Activated CD8-positive, alpha-beta memory T cell treated with anti-CD3 and anti-CD28 coated beads, Interleukin-2, amount 50 U/mL, for 24 hours (primary cell): ENCODE results near the gene HEYL.

Source experiments
- DNase-seq: peaks from one replicate; pipeline ENCODE4 v3.0.0-alpha.2; 2020; ENCODE audit errors: extremely low read depth

Gene HEYL

DNA sequence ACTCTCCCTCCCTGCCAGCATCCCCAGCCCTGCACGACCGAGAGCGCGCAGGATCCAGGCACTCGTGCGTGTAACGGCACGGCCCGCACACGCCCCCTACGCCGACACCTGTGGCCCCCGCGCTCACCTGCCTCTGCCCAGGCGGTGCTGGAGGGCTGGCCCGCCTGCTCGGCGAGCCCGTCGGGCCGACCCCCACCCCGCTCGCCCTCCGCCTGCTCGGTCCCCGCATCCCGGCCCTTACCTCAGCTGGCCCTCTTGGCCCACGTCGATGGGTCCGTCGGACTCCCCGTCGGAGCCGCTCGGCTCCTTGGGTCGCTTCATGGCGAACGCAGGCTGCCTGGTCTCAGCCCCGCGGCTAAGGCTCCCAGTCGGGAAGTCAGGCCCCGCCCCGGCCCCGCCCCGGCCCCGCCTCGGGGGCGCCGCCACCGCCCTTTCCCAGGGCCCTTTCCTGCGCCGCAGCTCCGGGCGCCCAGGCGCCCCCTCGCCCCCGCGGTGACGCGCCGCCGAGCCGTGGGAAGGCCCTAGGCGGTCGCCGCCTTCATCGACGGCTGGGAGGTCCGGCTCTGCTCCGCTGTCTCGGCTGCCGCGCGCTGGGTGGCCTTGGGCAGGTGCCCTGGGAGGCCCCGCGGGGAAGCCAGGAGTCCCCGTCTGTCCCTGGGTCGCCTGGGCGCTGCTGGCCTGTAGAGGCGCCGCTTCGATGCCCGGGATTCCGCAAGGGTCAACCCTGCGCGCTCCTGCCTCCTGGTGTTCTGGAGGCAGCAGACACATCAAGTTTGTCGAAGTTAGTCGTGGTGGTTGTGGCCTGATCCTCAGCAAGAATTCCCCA is at the start of gene HEYL:
TSS of gene HEYL (minus strand) at position 339 of the 826 bp plus-strand sequence. CDS start at position 321, 18 bp downstream.
- DNase-seq = peak; percentile 25

DNA sequence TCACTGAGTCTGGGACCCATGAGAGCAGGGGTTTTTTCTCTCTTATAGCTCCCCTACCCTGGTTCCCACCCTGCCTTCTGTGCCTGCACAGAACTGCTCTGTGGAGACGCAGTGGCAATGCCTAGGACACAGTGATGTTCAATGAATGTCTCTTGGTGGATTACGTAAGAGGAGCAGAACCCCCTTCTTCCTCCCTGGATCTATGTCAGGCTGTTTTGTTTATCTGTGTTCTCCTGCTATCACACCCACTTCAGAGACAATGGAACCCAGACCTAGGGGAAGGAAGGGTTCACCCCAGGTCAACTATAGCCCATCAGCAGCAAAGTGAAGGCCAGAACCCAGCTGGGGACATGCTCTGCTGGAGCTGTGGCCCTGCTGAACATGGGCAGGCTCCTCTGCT is 49.8 kb upstream of the HEYL start:
- no peak for DNase-seq

DNA sequence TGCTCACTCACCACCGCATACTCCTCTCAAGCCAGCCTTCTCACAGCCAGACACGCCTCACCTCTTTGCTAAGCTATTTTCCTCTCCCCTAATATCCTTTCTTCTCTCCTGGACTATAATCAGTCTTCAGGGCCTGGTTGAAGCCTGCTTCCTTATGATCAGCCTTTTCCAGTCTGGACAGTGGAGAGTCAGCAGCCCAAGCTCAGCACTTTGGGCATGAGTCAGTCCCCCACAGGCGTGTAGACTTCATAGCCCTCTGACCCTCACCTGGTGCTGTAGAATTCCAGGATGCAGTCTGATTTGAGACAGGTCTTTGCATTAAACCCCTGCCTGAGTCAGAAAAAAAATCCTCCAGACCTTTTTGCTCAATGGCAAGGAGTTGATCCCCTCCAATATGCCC is 49.3 kb upstream of the HEYL start:
- DNase-seq = no peak

DNA sequence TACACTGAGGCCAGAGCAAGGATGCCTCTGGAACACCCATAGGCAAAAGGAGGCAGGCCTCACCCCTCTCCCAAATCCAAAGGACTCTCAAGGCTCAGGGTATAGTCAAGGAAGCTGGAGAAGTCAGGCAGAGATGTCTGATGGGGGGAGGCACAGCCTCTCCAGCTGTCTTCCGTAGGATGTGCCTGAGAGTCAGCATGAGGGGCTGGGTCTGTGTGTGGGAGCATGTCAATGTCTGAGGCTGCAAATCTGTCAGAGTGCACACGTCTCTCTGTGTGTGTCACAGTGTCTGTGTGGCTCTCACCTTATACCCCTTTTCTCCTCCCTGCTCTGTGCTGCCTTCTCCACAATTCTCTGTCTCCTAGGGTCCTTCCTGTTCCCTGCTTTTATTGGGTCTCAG is 47.8 kb upstream of the HEYL start:
- no peak for DNase-seq

DNA sequence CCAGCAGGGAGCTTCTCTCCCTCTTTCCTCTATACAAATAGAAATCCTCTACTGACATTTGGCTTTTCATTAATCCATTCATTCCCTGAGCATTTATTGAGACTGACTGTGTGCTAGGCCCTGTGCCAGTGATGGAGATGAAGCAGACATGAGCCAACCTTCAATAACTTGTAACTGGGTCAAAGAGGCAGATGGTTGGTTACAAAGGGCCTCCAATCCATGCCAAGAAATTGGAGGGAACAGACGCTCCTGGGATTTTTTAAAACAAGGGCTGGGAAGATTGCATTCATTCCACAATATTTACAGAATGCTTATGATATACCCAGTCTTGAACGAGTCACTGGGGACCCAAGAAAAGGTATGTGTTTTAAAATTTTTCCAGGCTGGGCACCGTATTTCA is 45.6 kb upstream of the HEYL start:
- DNase-seq = no peak

DNA sequence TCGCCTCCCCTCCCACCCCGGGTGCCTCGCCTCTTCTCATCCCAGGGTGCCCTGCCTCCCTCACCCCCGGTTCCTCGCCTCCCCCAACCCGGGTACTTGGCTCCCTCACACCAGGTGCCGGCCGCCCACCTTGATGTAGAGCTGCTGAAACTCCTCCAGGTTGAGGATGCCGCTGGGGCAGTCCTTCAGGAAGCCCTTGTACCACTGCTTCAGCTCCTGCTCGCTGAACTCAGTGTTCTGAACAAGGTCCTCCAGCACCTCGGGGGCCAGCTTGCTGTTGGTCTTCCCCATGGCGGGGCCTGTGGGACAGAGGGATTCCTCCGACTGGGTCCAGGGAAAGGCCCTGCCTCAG is 44.8 kb upstream of the HEYL start:
- DNase-seq = no peak

DNA sequence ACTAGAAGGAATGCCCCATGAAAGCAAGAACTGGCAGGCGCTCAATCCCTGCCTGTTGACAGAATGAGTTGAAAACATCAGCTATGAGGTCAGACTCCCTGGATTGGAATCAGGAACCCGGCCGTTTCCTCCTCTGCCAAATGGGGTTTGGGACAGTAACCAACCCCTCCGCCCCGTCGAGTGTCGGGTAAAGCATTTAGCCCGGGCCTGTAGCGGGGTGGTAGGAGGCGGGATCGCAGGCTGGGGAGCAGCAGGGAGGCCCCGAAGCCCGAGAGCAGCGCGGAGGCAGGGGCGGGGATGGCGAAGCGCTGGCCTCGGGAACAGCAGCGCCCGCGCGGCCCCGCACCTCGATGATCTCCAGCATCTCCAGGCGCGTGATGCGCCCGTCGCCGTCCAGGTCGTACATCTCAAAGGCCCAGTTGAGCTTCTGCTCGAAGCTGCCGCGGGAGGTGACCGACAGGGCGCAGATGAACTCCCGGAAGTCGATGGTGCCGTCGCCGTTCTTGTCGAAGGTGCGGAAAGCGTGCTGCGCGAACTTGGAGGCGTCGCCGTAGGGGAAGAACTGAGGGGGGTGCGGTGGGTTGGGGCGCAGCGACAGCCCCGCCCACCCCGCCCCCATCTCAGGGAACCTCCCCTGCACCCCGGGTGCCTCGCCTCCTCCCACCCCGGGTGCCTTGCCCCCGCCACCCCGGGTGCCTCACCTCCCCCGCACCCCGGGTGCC is 44.3 kb upstream of the HEYL start:
- no peak for DNase-seq

DNA sequence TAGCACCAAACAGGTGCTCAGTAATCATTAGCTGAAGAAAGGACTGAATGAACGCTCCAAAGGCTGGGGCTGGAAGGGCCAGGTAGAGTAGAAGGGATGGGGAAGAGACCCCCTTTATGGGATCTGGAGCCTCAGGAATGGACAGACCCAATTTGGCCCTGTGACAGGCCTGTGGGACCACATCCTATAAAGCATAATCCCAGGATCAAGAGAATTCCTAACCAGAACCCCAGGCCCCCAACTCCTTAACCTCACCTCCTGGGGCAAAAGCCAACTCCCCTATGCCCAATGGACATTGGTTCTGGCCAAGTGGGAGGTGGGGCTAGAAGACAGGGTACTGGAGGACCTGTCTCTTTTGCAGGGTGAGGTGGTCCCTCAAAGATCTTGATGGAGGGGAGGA is 42.6 kb upstream of the HEYL start:
- no peak for DNase-seq

DNA sequence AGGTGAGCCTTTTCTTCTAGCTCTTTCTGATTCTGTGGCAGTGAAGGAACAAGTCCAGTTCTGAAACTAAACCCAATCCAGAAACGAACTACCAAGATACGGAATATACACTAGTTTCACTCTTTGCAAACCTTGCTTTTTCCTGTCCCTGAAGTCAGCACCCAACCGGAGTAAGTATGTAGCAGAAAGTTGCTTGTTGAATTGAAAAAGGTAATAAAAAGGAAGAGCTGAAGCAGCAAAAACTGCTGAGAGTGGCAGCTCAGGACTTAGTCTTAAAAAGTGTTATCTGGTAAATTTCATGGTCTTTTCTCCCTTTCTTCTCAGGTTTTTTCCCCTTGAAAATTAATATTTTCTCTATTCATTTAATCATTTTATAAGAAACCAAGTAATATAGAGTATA is 41.9 kb upstream of the HEYL start:
- no peak for DNase-seq

DNA sequence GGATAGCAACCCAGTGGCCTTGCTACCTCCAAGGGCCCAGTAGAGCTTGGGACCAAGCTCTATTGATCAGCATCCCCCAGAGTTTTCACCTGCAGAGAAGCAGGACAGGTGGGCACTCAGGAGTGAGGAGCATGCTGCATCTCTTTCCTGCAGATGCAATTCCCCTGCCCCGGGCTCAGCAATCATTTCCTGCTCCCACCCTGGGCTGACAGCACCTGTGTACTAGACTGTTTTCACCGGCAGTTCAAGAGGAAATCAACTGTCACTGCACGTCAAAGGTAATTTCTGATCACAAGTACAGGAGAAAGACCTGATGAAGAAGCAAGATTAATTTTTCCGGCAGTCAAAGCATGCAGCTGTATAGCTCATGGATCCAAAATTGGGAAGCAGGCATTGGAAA is 41.3 kb upstream of the HEYL start:
- DNase-seq = no peak

DNA sequence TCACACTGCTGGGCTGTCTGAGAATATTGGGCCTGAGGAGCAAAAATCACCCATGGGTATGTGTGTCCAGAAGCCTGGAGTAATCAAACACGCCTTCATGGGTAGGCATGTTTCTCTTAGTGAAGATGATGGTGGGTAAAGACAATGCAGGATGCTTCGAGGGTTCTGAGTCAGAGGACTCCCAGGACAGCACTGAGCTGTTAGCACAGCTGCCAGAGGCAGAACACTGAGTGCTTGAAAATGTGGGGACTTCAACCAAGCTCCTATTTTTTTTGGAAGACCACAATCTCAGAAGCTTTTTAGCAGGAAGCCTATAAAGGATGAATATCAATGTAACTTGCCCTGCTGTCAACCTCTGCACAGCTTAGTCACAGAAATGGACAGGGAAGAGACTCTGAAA is 40.4 kb upstream of the HEYL start:
- no peak for DNase-seq

DNA sequence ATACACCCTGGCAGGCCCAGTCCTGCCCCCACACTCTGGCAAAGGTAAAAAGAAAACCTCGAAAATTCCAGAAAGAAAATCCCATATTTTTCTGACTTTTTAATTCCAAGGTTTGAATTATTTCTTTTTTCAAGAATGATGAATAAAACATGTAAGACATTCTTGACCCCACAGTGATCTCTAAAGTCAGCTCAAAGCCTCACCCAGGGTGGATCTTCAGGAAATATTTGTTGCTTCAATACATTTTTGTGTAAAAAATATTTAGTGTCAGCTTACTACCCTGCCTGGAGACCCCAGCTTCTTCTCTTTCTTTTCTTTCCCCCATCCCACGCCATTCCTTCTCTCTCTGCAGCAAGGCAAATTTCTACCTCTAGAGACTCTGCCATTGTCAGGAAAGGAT is 39.4 kb upstream of the HEYL start:
- no peak for DNase-seq

DNA sequence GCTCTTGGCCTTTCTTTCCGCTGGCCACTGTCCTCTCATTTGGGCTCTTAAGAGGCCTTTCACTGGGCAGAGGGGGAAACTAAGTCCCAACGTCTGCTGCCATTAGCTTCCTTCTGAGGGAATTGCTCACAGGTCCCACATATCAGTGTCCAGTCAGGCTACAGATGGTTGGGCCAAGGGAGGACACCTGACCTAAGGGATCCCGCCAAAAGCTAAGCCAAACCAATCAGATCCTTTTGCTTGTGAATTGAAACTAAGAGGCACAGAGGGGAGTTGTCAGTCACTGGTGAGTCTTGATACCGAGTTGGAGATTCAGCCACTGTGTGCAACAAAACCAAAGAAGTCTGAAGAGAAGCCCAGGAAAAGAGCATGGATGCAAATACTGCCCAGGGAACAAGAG is 38.2 kb upstream of the HEYL start:
- no peak for DNase-seq

DNA sequence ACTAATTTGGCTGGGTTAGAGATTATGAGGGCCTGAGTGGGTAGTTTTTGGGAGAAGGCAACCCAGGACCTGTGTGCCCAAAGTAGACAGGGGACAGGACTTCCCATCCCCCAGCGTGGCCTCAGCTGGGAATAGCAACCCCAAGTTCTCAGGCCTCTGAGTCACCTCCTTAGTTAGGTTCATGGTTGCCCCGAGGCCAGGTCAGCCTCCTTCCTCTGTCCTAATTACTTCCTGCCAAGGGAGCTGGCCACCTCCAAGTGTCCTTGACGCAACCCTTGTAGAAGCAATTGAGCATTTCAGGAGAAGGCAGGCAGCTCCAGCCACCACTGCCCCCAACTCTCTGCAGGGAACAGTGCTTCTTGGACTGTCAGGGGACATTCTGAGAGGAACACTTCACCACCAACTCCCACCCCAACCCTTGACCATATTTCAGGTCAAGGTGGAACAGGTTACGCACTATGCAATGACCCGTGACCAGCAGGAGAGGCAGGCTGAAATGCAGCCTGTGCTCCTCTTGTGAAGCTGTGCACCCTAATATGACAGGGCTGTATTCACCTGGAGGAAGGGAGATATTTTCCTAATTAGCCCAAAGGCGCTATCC is 37.6 kb upstream of the HEYL start:
- DNase-seq = no peak

DNA sequence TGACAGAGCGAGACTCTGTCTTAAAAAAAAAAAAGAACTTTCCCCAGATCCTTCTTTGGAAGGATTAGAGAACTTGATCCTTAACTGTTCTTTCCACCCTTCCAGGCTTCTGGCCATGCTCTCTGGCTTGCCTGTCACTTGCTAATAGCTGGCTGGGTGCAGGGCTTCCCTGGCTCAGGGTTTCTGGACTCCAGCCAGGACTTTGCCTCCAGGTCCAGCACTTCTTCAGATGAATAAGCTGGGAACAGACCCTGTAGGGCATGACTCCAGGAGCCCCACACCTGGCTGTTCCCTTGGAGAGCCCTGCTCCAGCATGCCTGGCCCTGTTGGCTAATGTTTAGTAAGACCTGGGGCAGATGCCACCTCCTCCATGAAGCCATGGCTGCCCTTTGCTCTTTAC is 35.8 kb upstream of the HEYL start:
- no peak for DNase-seq

DNA sequence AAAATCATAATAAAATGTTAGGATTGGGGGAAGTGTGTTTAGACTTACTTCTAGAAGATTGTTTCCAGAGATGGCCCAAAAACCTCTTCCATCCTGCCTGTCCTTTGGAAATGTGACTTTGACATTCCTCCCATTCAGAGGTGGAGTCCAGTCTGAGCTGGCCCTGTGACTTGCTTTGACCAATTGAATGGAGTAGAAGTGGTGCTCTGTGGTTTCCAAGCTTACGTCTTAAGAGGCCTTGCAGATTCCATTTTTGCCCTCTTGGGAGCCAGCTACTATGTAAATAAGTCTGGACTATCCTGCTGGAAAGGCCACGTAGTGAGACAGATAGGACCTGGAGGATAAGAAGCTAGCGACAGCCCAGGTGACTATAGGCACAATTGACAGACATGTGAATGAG is 33.8 kb upstream of the HEYL start:
- DNase-seq = no peak

DNA sequence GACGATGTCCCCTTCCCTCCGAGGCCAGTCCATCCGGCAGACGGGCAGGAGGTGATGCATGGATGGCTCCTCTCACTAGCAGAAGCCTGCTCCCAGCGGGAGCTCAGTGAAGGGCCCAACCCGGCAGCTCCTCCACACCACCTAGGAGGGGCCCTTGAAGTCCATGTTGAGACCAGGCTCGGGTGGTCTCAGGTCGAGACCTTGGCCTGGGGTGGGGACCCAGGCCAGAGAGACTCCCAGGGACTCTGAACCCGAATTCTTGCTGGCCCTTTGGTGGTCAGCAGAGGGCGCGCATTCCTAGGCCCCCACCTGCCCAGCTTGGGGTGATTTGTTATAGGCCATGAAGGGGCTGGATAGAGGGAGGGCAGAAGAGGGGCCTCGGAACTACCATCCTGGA is 33.1 kb upstream of the HEYL start:
- DNase-seq = no peak

DNA sequence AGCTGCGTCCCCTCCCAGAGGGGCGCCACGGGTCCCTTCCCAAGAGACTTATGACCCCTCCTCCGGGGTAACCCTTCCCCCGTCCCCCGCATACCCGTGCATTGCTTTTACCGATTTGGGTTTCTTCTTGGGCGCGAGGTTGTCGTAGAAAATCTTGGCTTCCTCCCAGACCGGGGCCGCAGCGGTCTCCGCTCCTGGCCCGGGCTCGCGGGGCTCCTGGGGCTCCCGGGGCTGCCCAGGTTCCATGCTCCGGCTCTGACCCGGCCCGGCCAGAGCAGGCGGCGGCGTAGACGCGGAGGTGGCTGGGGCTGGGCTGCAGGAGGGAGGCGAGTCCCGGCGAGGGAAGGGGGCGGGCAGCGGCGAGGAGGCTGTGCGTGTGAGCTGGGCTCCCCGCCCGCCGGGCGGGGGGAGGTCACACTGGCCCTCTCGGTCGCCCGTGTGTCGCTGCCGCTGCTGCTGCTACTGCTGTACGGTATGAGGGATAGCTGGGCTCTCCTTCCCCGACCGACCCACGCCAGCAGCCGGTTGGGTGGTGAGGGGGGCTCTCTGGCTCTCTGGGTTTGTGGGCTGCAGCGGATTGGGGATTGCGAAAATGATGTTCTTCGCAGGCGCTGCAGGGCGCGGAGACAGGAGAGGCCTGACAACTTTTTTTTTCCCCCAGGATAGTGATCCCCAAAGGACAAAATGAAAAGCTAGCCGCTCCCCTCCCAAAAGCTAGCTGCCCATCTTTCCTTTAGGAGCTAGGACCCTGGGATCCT is 32.5 kb upstream of the HEYL start, which contains the start of gene NT5C1A:
TSS of gene NT5C1A (minus strand) at position 315 of the 758 bp plus-strand sequence. CDS start at position 246, 69 bp downstream.
- DNase-seq = no peak

DNA sequence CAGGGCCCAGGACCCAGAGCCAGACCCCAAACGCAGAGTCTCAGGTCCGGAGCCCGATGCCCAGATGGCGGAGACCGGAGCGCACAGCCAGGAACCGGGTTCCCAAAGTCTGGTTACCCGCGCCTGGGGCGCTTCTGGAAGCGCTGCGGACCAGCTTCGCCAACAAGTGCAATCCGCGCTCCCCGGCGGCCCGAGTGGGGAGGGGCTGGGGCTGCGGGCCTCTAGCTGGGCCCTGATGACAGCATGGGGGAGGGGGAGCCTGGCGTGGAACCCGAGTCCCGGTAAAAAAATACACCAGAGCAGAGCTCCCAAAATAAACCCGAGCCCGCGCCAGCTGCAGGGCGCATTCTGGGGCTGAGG is 32.0 kb upstream of the HEYL start:
- DNase-seq = no peak

DNA sequence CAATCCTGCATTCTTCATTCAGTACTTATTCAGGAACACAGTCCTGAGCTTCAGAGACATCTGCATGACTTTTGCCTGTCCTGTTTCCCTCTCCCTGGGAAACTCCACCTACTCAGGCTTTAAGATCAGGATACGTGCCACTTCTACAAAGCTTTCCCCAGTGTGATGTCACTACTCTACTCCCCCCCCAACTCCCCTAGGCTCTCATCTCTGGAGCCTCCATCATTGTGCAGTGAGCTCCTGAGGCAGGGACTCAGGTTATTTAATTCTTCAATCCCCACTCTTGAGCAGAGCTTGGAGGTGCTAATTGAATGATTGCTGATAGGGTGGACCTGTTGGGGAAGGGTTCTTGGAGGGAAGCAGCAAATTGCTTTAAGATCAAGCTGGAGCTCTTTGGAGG is 31.2 kb upstream of the HEYL start:
- DNase-seq = no peak

DNA sequence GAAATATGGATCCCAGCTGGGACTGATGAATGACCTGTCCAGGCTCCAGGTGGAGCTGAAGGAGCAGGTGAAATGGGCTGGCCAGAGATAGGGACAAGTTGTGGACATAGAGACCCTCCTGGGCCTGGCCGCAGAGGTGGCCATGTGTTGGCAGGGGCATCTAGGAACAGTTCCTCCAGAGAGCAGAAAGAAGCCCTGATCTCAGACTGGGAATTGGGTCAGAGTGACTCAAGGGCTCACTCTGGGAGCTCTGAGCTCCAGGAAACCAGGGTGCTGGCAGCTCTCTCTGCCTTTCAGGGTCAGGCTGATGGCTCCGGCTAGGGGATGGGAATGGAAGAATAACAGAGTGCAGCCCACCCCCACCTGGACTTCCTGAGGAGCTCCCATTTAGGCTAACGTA is 29.5 kb upstream of the HEYL start:
- no peak for DNase-seq

DNA sequence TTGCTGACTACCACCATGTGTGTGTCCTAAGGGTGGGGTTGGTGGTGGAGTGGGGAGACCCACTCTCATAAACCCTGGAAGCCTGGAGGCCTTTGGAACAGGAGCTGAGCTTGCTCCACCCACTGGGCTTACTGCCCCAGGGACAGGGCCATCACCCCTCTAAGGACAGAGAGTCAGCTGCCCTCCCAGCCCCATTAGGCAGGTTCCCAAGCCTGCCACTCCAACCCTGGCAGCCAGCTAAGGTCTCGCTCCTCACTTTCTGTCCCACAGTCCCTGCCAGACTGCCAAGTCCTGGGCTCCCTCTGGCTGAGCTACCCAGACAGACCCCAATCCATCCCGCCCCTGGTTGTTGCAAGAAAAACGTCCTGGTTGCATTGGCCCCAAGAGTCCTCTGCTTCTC is 28.7 kb upstream of the HEYL start:
- no peak for DNase-seq
